Epithelial cell of prostate (primary cell): ENCODE results near the gene TFAP2A.

ENCODE experiments used
- DNase-seq: peaks from one replicate; pipeline ENCODE4 v3.0.0-alpha.2; 2011; ENCODE audit warnings: low read depth, low spot score
- H3K27ac ChIP-seq: fragments of 450-650 bp; 2 replicates; pipeline ENCODE4 v1.5.1; 2017; ENCODE audit warnings: mild to moderate bottlenecking

Gene TFAP2A

GRCh38 chr6:10355115-10355702 is 59.7 kb downstream of the TFAP2A start:
- DNase-seq: peak; percentile 92
- H3K27ac ChIP-seq: peak overlapping the region; percentile 75

GRCh38 chr6:10351791-10352190 is 63.1 kb downstream of the TFAP2A start:
- no peak for DNase-seq
- H3K27ac ChIP-seq: no peak overlapping the region

GRCh38 chr6:10350720-10351119 is 64.2 kb downstream of the TFAP2A start:
- no peak for DNase-seq

GRCh38 chr6:10347561-10348327 is 67.1 kb downstream of the TFAP2A start:
- peak; percentile 98 for DNase-seq
- peak overlapping the region; percentile 74 for H3K27ac ChIP-seq

More at GRCh38 chr6:10350720-10351119, 64.2 kb downstream of the TFAP2A start:
- H3K27ac ChIP-seq: no peak overlapping the region
